ENCODE measurements around the gene UBN2.
"Not testable (repeated sequence)": the region's sequence is repeated elsewhere in the genome, so short reads cannot be mapped to it uniquely, and the experiment has no call there.

Gene UBN2

DNA sequence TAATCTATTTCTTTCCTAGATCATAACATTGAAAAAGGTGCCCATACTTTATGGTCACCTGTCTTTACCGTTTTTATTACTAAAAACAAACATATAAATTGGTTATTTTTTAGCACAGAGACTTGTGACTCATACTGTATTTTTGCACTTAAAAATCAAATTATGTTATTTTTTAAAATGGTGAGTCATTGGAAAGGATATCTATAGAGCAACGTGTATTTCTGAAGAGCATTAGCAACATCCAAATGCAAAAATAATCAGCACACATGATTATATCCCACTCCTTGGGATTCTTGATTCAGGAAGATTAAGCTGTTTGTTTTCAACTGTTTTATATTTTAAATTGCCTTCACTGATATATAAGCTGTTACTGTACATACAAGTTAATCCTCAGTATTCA, 69.4 kb downstream of the UBN2 start:
- no peak for DNase-seq

DNA sequence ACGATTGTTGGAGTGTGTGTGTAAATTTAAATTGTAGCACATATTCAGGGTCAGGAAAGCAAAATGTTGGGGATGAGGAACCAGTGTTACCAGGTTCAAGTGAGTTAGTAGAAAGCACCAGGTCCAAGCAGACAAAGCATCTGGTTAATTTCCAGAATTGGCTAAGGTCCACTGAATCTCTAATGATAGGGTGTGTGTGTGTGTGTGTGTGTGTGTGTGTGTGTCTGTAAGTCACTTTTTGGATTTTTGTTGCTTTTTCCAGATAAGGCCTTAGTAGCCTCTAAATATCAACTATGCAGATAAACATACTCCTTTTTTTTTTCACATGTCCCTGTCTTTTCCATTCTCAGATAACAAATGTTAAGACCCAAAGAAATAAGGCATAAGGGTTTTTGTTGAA, 73.5 kb downstream of the UBN2 start:
- DNase-seq: no peak

DNA sequence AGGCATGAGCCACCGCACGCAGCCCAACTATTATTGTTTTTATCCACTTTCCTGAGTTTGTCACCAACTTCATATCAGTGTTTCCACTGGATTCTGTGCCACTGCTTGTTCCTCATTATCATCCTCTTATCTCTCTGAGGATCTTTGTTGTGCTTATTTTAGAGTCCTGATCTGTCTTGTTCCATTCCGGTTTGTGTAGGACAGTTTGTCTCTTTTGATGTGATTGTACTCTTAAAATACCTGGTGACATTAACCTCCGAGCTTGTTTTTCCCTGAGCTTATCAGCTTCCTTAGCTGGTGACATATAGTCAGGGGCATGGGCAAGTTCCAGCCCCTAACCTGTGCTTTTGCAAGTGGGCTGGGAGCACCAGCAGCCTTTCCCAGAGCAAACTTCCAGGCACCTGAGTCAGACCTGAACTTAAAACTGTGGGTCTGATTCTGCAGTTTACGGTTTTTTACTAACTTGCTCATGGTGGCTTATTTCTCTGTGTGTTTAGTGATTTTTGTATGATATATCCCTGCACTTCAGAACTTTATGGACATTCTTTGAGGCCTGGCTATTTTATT, 87.0 kb downstream of the UBN2 start:
- no peak for DNase-seq

DNA sequence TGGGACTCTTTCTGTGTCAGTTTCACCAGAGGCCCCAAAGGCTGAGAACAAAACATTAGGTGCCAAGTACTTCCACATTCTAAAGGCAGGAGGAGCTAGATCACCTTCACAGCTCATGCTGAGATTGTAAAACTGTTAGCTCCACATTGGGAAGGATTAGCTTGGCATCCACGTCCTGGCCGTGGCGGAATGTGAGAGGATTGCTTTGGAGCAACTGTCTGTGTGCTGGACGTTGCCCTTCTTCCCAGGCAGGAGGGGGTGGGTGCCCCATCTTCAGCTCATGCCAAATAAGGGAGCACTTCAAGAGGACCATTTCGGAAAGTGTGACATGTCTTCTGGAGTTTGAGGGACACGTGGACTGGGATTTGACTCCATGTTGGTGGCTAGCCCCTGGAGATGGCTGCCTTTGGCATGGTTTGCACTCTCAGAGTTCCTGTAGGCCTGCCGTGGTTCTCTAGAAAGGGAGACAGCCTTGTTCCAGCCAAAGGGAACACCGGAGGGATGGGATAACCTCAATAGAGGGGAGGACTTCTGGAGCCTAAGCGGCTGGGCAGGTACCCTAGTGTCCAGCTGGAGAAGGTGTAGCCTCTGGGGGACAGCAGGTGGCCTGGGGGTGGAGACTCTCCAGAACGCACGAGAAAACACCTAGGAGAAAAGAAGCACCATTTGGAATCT, 90.2 kb downstream of the UBN2 start:
- DNase-seq: no peak

DNA sequence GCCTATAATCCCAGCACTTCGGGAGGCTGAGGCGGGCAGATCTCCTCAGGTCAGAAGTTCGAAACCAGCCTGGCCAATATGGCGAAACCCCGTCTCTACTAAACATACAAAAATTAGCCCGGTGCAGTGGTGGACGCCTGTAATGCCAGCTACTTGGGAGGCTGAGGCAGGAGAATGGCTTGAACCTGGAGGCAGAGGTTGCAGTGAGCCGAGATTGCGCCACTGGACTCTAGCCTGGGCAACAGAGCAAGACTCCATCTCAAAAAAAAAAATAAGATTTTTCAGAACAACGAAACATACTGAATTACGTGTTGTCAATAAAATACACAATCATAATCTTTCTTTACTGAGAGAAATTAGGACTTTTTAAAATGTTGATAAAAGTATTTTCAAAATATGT, 93.7 kb downstream of the UBN2 start:
- not testable (repeated sequence) for DNase-seq

DNA sequence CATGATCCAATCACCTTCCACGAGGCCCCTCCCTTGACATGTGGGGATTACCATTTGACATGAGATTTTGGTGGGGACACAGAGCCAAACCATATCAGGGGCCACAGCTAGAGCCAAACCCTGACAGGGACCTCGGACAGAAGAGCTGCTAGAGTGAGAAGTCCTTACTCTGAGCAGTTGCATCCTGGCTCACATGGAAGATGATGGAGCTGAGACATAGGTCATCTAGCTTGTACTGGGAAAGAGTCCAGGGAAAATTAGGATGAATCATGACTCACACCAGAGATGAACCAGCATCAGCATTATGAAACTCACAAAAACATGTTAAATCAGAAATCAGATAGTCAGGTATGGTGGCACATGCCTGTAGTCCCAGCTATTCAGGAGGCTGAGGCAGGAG, 97.3 kb downstream of the UBN2 start:
- DNase-seq: no peak

DNA sequence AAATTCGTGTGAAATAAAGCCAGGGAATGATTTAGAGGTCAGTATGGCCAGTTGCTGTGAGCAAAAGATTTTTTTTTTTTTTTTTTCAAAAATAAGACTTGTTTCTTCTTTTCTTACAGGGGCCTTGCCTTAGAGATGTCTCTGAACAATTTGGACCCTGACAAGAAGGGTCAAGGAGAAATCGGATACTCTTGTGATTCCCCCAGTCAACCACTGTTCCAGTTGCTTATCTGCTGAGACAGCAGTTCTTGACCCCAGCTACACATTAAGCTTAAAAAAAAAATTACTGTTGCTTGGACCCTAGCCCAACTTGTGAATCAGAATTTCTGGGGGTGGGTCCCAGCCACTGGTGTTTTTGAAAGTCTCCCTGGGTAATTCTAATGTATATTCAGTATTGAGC, 98.1 kb downstream of the UBN2 start:
- no peak for DNase-seq

DNA sequence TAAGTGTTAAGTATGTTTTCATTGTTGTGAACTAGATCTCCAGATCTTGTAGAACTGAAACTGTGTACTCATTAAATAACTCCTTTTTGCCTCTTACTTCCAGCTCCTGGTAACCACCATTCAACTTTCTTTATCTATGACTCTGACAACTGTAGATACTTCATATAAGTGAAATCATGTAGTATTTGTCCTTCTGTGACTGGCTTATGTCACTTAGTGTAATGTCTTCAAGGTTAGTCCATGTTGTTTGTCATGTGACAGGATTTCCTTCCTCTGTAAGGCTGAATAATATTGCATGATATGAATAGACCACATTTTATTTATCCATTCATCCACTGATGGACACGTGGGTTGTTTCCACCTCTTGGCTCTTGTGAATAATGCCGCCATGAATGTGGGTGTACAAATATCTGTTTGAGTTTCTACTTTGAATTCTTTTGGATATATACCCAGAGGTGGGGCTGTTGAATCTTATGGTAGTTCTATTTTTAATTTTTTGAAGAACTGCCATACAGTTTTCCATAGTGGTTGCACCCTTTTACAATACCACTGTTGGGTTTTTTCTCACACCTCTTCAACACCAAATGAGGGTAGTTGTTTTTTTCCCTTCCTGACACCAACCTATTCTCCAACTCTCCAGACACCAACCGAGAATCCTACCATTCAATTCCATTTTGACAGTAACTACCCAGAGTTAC, 99.4 kb downstream of the UBN2 start:
- DNase-seq: no peak

DNA sequence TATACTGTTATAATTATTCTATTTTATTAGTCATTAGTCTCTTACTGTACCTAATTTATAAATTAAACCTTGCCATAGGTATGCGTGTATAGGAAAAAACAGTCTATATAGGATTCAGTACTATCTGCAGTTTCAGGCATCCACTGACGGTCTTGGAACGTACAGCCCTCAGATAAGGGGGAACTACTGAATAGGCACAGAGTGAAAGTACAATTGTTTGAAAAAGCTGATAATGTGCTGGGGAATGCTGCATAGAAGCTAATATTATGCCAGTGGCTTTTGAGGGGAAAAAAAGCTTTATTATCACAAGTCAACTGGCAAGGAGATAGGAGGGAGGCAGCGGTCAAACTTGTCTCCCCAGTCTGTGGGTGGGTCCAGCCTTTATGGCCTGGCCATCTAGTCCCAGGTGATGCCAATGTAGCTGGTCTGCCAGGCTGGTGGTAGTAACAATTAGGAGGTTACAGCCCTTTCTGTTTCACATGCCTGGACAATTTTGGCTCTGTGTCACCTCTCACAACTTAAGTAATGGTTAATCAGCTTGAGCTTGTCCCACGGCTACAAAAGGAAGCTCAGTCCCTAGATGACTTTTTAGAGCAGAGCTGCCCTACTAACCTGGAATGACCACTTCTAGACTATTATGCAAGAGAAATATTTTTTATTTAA, 101.8 kb downstream of the UBN2 start:
- DNase-seq: no peak

DNA sequence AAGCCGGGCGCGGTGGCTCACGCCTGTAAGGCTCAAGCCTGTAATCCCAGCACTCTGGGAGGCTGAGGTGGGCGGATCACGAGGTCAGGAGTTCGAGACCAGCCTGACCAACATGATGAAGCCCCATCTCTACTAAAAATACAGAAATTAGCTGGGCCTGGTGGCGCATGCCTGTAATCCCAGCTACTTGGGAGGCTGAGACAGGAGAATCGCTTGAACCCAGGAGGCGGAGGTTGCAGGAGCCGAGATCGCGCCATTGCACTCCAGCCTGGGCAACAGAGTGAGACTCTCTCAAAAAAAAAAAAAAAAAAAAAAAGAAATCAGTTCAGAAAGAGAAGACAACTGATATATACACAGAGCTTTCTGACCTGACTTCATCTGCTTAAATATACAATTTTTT, 102.4 kb downstream of the UBN2 start:
- not testable (repeated sequence) for DNase-seq

DNA sequence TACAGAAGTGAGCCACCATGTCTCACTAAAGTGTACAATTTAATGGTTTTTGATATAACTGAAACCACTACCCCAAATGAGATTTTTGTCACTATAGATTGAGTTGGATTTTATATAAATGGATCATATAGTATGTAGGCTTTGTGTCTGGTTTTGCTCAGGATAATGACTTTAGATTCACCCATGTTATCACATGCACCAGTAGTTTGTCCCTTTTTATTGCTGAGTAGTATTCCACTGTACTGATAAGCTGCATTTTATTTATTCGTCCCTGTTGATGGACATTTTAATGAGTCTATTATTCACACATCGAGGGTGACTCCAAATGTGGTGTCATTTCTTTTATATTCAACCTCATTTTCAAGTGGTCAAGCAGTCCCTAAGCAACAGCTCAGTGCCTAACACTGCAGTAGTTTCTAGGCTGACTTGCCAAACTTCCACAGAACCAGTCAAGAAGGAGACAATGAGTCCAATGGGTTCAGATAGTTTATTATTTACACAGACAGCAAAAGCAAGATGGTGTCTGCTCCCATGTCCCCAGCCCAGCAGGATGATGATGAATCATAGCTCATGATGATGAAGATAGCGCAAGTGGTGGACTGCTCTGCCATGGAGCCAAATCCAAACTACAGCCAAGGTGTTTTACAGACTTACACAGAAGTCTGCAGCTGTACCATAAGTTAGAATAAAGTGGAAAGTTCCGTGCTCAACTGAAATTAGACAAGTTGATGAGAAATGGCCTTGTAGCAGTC, 103.5 kb downstream of the UBN2 start:
- DNase-seq: no peak

DNA sequence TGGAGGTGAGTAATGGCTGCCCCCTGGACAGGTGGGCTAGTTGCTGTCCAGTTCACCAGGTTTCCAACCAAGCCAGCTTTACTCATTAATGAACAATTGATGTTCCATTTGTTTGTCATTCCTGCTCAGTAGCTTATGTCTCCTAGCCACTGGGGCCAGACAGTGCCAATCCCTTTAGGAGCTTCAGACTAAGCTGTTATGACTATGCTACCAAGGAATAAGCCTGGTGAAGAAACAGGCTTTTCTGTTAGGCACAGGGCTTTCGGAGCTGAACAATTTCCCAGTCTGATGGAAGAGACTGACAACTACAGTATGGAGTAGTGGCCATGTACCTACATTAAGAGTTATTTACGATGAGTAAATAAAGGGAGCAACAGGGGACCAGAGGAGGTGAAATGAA, 108.0 kb downstream of the UBN2 start:
- no peak for DNase-seq

DNA sequence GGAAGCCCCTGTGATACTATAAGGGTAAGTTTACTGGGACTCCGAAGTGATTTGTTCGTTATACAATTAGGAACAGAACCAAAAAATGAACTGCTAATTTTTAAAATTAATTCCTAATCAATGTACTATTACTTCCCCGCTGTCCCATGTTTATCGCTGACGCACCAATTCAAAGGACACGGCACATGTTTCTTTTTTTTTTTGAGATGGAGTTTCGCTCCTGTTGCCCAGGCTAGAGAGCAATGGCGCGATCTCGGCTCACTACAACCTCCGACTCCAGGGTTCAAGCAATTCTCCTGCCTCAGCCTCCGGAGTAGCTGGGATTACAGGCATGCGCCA, 108.6 kb downstream of the UBN2 start:
- no peak for DNase-seq

DNA sequence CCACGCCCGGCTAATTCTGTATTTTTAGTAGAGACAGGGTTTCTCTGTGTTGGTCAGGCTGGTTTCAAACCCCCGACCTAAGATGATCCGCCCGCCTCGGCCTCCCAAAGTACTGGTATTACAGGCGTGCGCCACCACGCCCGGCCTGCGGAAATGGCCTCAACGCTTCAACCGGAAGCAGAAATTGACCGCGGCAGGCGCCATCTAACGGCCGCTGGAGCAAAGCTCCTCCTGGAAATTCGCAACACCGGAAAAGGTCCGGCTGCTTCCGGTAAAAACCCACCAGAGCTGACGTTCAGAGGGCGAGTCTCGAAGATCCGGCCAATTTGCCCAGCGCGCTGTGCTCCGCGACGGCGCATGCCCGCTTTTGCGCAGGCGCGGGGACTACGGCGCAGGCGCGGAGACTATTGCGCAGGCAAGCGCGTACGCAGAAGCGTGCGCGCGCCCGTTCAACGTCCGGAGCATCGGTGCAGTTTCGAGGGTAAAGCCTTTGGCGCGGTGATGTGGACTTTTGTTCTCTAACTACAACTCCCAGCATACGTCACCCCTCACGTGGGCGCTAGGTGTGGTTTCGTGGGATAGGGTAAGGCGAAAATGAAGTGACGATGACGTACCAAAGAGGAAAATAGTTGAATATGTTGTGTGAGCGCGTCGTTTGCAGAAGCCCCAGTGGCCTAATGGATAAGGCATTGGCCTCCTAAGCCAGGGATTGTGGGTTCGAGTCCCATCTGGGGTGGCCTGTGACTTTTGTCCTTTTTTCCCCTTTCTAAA, 109.2 kb downstream of the UBN2 start:
- DNase-seq: peak; percentile 98 to 99

DNA sequence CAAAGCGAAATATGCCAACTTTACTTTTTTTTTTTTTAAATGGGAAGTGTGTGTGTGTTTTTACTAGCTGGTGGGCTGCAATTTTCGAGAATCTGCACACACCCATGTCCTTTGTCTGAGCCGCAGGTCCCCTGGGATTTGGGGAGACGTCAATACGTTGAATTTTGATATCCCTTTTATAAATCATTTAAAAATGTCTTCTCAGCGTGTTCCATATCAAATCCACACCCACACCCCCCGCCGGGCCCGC, 109.7 kb downstream of the UBN2 start:
- peak in 1 of 2 experiments; percentile 79 for DNase-seq

DNA sequence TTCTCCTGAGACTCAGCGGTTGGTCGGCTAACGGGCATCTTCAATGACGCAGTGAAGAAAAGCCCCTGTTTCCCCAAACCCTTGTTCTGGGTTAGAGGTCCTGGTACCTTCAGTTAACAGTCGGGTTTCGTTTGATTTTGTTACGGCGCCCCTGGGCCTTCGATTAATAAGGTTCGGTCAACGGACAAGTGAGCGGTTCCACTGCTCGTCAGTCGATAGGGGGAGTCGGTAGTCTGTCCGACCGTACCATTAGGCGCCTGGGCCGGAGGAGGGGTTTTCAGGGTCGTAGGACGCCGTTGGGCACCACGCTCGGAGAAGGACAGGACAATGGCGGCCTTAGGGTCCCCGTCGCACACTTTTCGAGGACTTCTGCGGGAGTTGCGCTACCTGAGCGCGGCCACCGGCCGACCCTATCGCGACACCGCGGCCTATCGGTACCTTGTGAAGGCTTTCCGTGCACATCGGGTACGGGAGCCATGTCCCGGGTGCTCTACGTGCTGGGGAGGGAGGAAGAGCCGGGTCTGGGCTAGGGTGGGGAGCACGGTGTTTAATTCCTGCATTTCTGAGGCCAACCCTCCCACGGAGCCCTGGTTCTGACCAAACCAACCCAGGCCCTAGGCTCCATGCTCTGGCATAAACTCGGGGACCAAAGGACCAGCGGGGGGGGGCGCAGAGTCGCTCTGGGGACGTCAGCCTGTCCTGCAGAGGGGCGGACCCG, 110.2 kb downstream of the UBN2 start, which contains the start of gene FMC1:
Gene FMC1, plus strand, starts transcription at position 280 of the 718 bp plus-strand sequence. Its CDS starts 48 bp downstream, at position 328.
- peak; percentile 86 to 92 for DNase-seq

DNA sequence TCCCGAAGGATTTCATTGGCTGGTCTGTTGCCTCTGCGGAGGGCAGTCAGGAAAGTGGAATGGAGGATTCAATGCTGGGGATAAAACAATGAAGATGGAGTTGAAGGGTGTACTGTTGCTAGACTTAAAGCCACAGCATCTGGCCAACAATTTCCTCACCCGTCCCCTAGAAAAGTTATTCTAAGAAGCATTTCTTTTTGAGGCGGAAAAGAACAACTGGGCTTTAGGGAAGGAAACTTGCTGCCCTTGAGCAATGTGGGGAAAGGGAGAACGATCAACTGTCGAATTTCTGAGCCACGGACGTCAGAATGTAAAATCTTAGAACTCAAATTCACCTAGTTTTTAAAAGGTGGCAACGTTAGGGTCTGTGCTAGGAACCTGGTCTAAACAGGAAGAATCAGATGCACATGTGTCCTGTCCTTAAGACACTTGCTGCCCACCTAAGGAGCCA, 110.8 kb downstream of the UBN2 start:
- DNase-seq: no peak

DNA sequence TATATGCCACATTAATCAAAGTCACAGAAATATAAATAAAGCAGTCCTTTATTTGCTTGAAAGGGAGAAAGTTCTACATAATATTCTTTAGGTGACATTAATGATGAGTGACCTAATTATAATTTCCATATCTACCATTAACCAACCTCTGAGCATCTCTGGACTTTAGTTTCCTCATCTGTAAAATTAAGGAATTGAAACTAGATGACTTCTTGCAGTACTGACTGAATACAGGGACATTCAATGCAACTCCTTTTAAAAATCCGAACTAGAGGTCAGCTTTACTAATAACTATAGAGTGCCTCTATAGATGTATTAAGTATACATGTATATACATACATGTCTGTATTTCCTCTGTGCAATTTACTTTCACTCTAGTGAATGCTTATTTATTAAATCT, 114.0 kb downstream of the UBN2 start:
- no peak for DNase-seq

DNA sequence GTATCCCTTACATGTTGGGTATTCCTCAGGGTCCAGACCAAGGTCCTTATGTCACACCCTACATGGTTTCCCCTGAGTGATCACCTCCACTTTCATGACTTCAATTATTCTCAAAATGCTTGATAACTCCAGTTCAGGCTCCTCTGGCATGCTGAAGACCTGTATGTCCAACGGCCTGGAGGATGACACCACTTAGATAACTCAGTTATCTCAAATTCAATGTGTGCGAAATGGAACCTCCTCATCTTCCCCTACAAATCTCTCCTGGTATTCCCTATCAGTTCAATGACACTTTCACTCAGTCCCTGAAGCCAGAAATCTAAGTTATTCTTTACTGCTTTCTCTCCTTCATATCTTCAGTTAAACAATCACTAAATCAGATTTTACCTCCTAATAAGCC, 120.0 kb downstream of the UBN2 start:
- DNase-seq: no peak

DNA sequence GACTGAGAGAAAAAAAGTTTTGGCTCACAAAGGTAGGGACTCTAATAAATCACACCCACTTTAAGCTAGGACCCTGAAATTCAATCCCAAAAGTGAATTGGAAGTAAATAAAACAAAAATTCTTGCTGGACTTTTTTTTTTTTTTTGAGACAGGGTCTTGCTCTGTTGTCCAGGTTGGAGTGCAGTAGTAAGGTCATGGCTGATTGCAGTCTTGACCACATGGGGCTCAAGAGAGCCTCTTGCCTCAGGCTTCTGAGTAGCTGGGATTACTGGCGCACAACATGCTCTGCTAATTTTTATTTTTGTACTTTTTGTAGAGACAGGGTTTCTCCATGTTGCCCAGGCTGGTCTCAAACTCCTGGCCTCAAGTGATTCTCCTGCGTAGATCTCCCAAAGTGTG, 123.7 kb downstream of the UBN2 start:
- DNase-seq: no peak

DNA sequence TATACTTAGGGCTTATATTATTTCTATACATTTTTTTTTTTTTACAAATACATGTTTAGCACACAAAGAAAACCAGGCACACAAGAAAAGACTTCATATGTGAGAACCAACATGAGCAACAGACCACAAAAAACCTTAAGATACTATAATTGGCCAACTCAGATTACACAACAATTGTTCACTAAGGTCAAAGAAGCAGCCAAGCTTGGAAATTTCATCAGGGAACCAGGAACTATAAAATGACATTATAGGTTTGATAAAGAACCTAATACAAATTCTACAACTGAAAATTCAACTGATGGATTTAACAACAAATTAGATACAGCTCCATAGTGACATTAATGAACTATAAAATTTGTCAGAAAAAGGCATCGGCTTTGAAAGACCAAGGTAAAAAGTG, 124.3 kb downstream of the UBN2 start:
- DNase-seq: no peak
